ENCODE data around the gene ENOX1. TPM values are rescaled to one million over a fixed set of nuclear protein-coding genes. Genes with fewer than 3 reads are reported as not detected.

The ENOX1 gene
- total and polyA plus RNA-seq, 2 of the 8 experiments (the other 6 are each of a cell fraction or from before 2014, with no cell fraction given): 0.23 to 0.37 TPM

GRCh38 chr13:43206838-43207237, 579.9 kb downstream of the ENOX1 start:
- no peaks in the 10 kb centered on the region for H3K36me3 ChIP-seq (ENCODE audit: control insufficient read depth in 2 of 4, insufficient read depth in 4 of 4, low read length in 3 of 4)
- H3K14ac ChIP-seq (ENCODE audit: insufficient read length): no peak overlapping the region
- no peak overlapping the region for H3K4ac ChIP-seq (replicated peaks; ENCODE audit: insufficient read length, low read depth, low read length)
- H3K18ac ChIP-seq (ENCODE audit: extremely low read depth, low read length): no peak overlapping the region
- no peak overlapping the region for H2BK5ac ChIP-seq (ENCODE audit: low read depth, low read length)
- ChIA-PET CTCF (ENCODE audit: partially characterized antibody) (interaction anchor here (1.0 kb wide), 2 partner anchors 11 to 16 kb away, joined by 3 to 4 read pairs; no protein-coding TSS in a partner anchor), POLR2A (ENCODE audit: partially characterized antibody) (no interaction called here)
- no peak for FAIRE-seq
- H4K8ac ChIP-seq (ENCODE audit: extremely low read depth, insufficient read depth, low read length): no peak overlapping the region
- H3K27me3 ChIP-seq (replicated peaks in 1 of 4; ENCODE audit: control insufficient read depth in 3 of 4, extremely low read depth in 1 of 4, insufficient read depth in 3 of 4, low read length in 3 of 4): no peaks in the 10 kb centered on the region
- no peak overlapping the region for H2AFZ ChIP-seq (ENCODE audit: low read length)
- H3K23me2 ChIP-seq (ENCODE audit: low read depth, low read length): no peaks in the 10 kb centered on the region
- H2BK20ac ChIP-seq (ENCODE audit: low read length): no peak overlapping the region
- no peak overlapping the region for H4K5ac ChIP-seq (ENCODE audit: insufficient read length, low read depth, low read length)
- no peaks in the 10 kb centered on the region for H4K20me1 ChIP-seq (replicated peaks in 1 of 2; ENCODE audit: control insufficient read depth in 1 of 2, insufficient read depth in 2 of 2, low read length in 2 of 2)
- H3K4me1 ChIP-seq (replicated peaks in 1 of 4; ENCODE audit: control insufficient read depth in 3 of 4, insufficient read depth in 4 of 4, low read length in 3 of 4): no peaks in the 10 kb centered on the region
- H4K91ac ChIP-seq (replicated peaks; ENCODE audit: insufficient read length, low read length): no peak overlapping the region
- H3K79me2 ChIP-seq (ENCODE audit: control insufficient read depth in 1 of 2, insufficient read depth in 2 of 2, low read length in 2 of 2): no peaks in the 10 kb centered on the region
- H3K9ac ChIP-seq (replicated peaks in 1 of 4; ENCODE audit: extremely low read depth in 1 of 4, low read depth in 3 of 4, low read length in 3 of 4): no peak overlapping the region
- H2BK15ac ChIP-seq (ENCODE audit: low read length): no peak overlapping the region
- no peak overlapping the region for H3K56ac ChIP-seq (replicated peaks; ENCODE audit: insufficient read length, low read depth, low read length)
- no peak overlapping the region for H3K4me2 ChIP-seq (ENCODE audit: insufficient read depth in 1 of 2, low read depth in 2 of 2, low read length in 2 of 2)
- H2BK12ac ChIP-seq (ENCODE audit: low read depth, low read length): no peak overlapping the region
- H3K4me3 ChIP-seq (ENCODE audit: extremely low read depth in 1 of 4, insufficient read depth in 2 of 4, low read depth in 3 of 4, low read length in 4 of 4): no peak overlapping the region
- no peaks in the 10 kb centered on the region for H3K79me1 ChIP-seq (ENCODE audit: low read depth, low read length)
- no peak for DNase-seq (ENCODE audit: low read depth in 1 of 2, low spot score in 2 of 2)
- no peak overlapping the region for H3K27ac ChIP-seq (ENCODE audit: low read depth, low read length)
- H2AK5ac ChIP-seq (ENCODE audit: low read depth, low read length): no peak overlapping the region
- H3K23ac ChIP-seq (ENCODE audit: insufficient read length): no peak overlapping the region
- peaks cover 3% of the 10 kb centered on the region in 2 experiments; a peak in 2 of 4 replicates for H3K9me3 ChIP-seq (ENCODE audit: insufficient read depth in 2 of 2, low read depth in 1 of 2, low read length in 1 of 2)
- no peak overlapping the region for H2BK120ac ChIP-seq (replicated peaks; ENCODE audit: low read depth, low read length)
- no peak for TF ChIP-seq SP2 (IDR thresholded peaks at IDR 0.05; ENCODE audit: low read length)
- no peak for TF ChIP-seq EP300 (IDR thresholded peaks at IDR 0.05; ENCODE audit: borderline replicate concordance in 1 of 2, low read depth in 2 of 2, low read length in 2 of 2)
- no peak for TF ChIP-seq SIN3A (conservative IDR thresholded peaks at IDR 0.05 in 1 of 2, IDR thresholded peaks at IDR 0.05 in 1 of 2; ENCODE audit: low read depth in 1 of 2, low read length in 2 of 2)
- no peak for TF ChIP-seq KDM5A (IDR thresholded peaks at IDR 0.05; ENCODE audit: low read length)
- TF ChIP-seq EZH2 (IDR thresholded peaks at IDR 0.05; ENCODE audit: low read depth, low read length, severe bottlenecking): no peak
- TF ChIP-seq PHF8 (conservative IDR thresholded peaks at IDR 0.05; ENCODE audit: low read depth, low read length): no peak
- TF ChIP-seq SIX5 (IDR thresholded peaks at IDR 0.05; ENCODE audit: low read depth, low read length): no peak
- TF ChIP-seq HDAC2 (IDR thresholded peaks at IDR 0.05; ENCODE audit: borderline replicate concordance in 1 of 2, low read depth in 2 of 2, low read length in 2 of 2): no peak

All from H1 (cell line).